NCI-H2081 treated with DMSO at 0.1 percent for 48 hours (cell line): Measurements from ENCODE around the gene SLC6A19.

Experiments used
- DNase-seq: peaks from one replicate; lab custom pipeline; 2025; lab: John Stamatoyannopoulos, UW

Gene SLC6A19

GRCh38 chr5:1180841-1181271 lies 20.5 kb upstream of the SLC6A19 start:
- no peak for DNase-seq

GRCh38 chr5:1181451-1182359 lies 19.7 kb upstream of the SLC6A19 start:
- no peak for DNase-seq

- no peak for DNase-seq
These were observed 19.1 kb upstream of the SLC6A19 start for GRCh38 chr5:1182360-1182632.

- DNase-seq, result no peak
These were observed 18.6 kb upstream of the SLC6A19 start for GRCh38 chr5:1182633-1183423.

GRCh38 chr5:1183424-1184162 lies 17.8 kb upstream of the SLC6A19 start:
- DNase-seq, result no peak

GRCh38 chr5:1184163-1184470 lies 17.3 kb upstream of the SLC6A19 start:
- no peak for DNase-seq

- no peak for DNase-seq
These were observed 16.9 kb upstream of the SLC6A19 start for GRCh38 chr5:1184481-1184880.

- DNase-seq, result no peak
These were observed 16.3 kb upstream of the SLC6A19 start for GRCh38 chr5:1185038-1185627.

- no peak for DNase-seq
These were observed 15.6 kb upstream of the SLC6A19 start for GRCh38 chr5:1185629-1186350.

GRCh38 chr5:1186351-1187233 lies 14.8 kb upstream of the SLC6A19 start:
- no peak for DNase-seq

- DNase-seq, result no peak
These were observed 14.0 kb upstream of the SLC6A19 start for GRCh38 chr5:1187234-1187949.

GRCh38 chr5:1187950-1188334 lies 13.5 kb upstream of the SLC6A19 start:
- DNase-seq, result no peak

- no peak for DNase-seq
These were observed 12.9 kb upstream of the SLC6A19 start for GRCh38 chr5:1188464-1188863.

- no peak for DNase-seq
These were observed 12.1 kb upstream of the SLC6A19 start for GRCh38 chr5:1189269-1189668.

- no peak for DNase-seq
These were observed 11.1 kb upstream of the SLC6A19 start for GRCh38 chr5:1190278-1190677.

- DNase-seq, result no peak
These were observed 10.6 kb upstream of the SLC6A19 start for GRCh38 chr5:1190837-1191239.

GRCh38 chr5:1192971-1193590 lies 8.3 kb upstream of the SLC6A19 start:
- no peak for DNase-seq

GRCh38 chr5:1193591-1193985 lies 7.8 kb upstream of the SLC6A19 start:
- no peak for DNase-seq

GRCh38 chr5:1194378-1194777 lies 7.0 kb upstream of the SLC6A19 start:
- no peak for DNase-seq

- DNase-seq, result no peak
These were observed 6.0 kb upstream of the SLC6A19 start for GRCh38 chr5:1195439-1195838.
